GM23248 (cell line): Measurements from ENCODE around the gene ZNF710. TPM values are rescaled to one million over a fixed set of nuclear protein-coding genes. Genes with fewer than 3 reads are reported as not detected.
A peak's percentile ranks its signal among the peaks of the same experiment; 100 is the strongest.

Source experiments
- DNase-seq: peaks from one replicate; pipeline ENCODE4 v3.0.0-alpha.2; 2015
- H2AFZ ChIP-seq: fragments of 200-600 bp; sonication (generic); 2 replicates; pipeline ENCODE4 v1.6.1; 2016; ENCODE audit warnings: antibody characterized with exemption
- H3F3A ChIP-seq: fragments of 200-600 bp; sonication (generic); 2 replicates; pipeline ENCODE4 v1.6.1; 2016; ENCODE audit warnings: mild to moderate bottlenecking, antibody characterized with exemption, mixed run types; ENCODE audit not compliant: insufficient read depth
- H3K27ac ChIP-seq: fragments of 200-600 bp; sonication (generic); 2 replicates; pipeline ENCODE4 v1.5.1; 2016; ENCODE audit warnings: mild to moderate bottlenecking
- H3K27me3 ChIP-seq: fragments of 200-600 bp; sonication (generic); replicated peaks from 2 replicates; pipeline ENCODE4 v1.6.1; 2016; ENCODE audit warnings: mild to moderate bottlenecking; ENCODE audit not compliant: insufficient read depth
- H3K36me3 ChIP-seq: fragments of 200-600 bp; sonication (generic); 2 replicates; pipeline ENCODE4 v1.6.1; 2016; ENCODE audit warnings: low read depth, mild to moderate bottlenecking
- H3K4me1 ChIP-seq: fragments of 200-600 bp; sonication (generic); 2 replicates; pipeline ENCODE4 v1.6.1; 2016; ENCODE audit warnings: mild to moderate bottlenecking; ENCODE audit not compliant: insufficient read depth
- H3K4me2 ChIP-seq: fragments of 200-600 bp; sonication (generic); one replicate; pipeline ENCODE4 v1.6.1; 2016; ENCODE audit warnings: mild to moderate bottlenecking; ENCODE audit not compliant: unreplicated experiment
- H3K4me3 ChIP-seq: fragments of 200-600 bp; sonication (generic); 2 replicates; pipeline ENCODE4 v1.5.1; 2016; ENCODE audit warnings: mild to moderate bottlenecking
- H3K79me2 ChIP-seq: fragments of 200-600 bp; sonication (generic); 2 replicates; pipeline ENCODE4 v1.6.1; 2016; ENCODE audit warnings: mild to moderate bottlenecking; ENCODE audit not compliant: insufficient read depth
- H3K9ac ChIP-seq: fragments of 200-600 bp; sonication (generic); 2 replicates; pipeline ENCODE4 v1.6.1; 2016; ENCODE audit warnings: mild to moderate bottlenecking
- H3K9me2 ChIP-seq: fragments of 200-600 bp; sonication (generic); 2 replicates; pipeline ENCODE4 v1.6.1; 2016; ENCODE audit warnings: mixed run types, mild to moderate bottlenecking, moderate library complexity; ENCODE audit not compliant: insufficient read depth
- H3K9me3 ChIP-seq: fragments of 200-600 bp; sonication (generic); one replicate; pipeline ENCODE4 v1.6.1; 2017; ENCODE audit warnings: low read depth
- H4K20me1 ChIP-seq: fragments of 200-600 bp; sonication (generic); 2 replicates; pipeline ENCODE4 v1.6.0; 2016; ENCODE audit not compliant: insufficient read depth
- EZH2 ChIP-seq: fragments of 200-600 bp; sonication (generic); IDR thresholded peaks from 2 replicates; pipeline ENCODE4 v1.6.1; 2018; ENCODE audit warnings: antibody characterized with exemption, mild to moderate bottlenecking; ENCODE audit not compliant: insufficient read depth, poor library complexity, severe bottlenecking
- EZH2phosphoT487 ChIP-seq: fragments of 200-600 bp; sonication (generic); IDR thresholded peaks from 2 replicates; pipeline ENCODE4 v1.6.1; 2018; ENCODE audit warnings: antibody characterized with exemption, moderate library complexity, mild to moderate bottlenecking, low read depth; ENCODE audit not compliant: insufficient read depth
- WGBS, 2 experiments: methylation state at CpG; one replicate each; pipeline ENCODE4 v1.1.6; 2015 to 2017; ENCODE audit warnings: low lambda C conversion rate in 2 of 2, low coverage in 1 of 2; ENCODE audit errors: missing lambda C conversion rate in 2 of 2; 5-methylcytosine and 5-hydroxymethylcytosine counted together
- in situ Hi-C: fragments of 300-500 bp; cut with MboI; formaldehyde crosslinking; loops from 2 replicates; pipeline ENCODE4 v1.15.0; 2020
- polyA plus RNA-seq: library from polyadenylated mRNA; unstranded; fragments of >200 nt; fragmentation: Nextera tagmentation; extraction: Ambion mirVana; gene quantifications from 2 replicates; pipeline ENCODE4 v1.2.1, GENCODE V29; 2016
- total RNA-seq: library from RNA; depleted of rRNA; stranded (reverse); fragments of >200 nt; shearing (Covaris generic); gene quantifications from 2 replicates; pipeline ENCODE4 v1.2.3, GENCODE V29; 2014

Gene ZNF710
- total and polyA plus RNA-seq, 2 experiments from 2014 or later, result 2.9 to 12.0 TPM

DNA sequence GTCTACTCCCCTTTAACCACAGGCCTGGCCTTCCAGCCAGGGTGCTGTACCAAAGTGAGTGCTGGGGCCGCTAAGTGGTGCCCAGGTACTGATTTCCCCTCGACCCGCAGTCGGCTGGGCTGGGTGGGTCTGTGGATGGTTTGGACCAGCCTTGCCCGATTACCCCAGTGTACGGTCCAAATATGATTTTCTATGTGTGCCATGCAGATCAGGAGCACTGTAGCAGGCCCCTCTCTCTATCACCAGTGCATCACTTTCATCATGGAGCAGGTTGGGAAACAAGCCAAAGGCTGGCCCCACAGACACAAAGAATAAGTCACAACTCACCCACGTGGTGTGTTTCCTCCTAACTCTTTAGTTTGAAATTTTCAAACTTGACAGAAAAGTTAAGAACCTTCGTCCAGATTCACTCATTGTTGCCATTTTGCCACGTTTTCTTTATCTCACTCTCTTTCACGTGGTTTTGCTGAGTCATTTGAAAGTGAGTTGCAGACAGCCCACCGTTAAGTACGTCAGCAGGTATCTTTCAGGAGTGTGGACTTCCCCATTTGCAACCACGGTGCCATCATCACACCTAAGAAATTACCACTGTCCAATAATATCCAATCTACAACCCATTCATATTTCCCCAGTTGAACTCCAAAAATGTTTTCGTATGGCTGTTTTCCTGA is 37.0 kb downstream of the ZNF710 start:
- H3K9ac ChIP-seq, result no peak overlapping the region
- H3K4me3 ChIP-seq, result no peak overlapping the region
- no peak overlapping the region for H3K27ac ChIP-seq
- H3K36me3 ChIP-seq, result no peaks in the 10 kb centered on the region
- H3K9me3 ChIP-seq, result no peaks in the 10 kb centered on the region
- in situ Hi-C loops, result no loop called here
- H3K27me3 ChIP-seq, result no peaks in the 10 kb centered on the region
- no peak for TF ChIP-seq EZH2
- TF ChIP-seq EZH2phosphoT487, result no peak
- H3K4me2 ChIP-seq, result peak overlapping the region; percentile 46
- DNase-seq, result peak; percentile 62
- H4K20me1 ChIP-seq, result no peaks in the 10 kb centered on the region
- H3K79me2 ChIP-seq, result peaks cover 92% of the 10 kb centered on the region
- 82 to 84% methylated on average over 14 of the region's 14 CpGs for WGBS, 2 experiments
- no peaks in the 10 kb centered on the region for H3K9me2 ChIP-seq
- H3F3A ChIP-seq, result 0 out of 2 replicates have a peak, but pooled peaks cover 5% of the 10 kb centered on the region
- H3K4me1 ChIP-seq, result peaks cover 24% of the 10 kb centered on the region
- H2AFZ ChIP-seq, result no peak overlapping the region

DNA sequence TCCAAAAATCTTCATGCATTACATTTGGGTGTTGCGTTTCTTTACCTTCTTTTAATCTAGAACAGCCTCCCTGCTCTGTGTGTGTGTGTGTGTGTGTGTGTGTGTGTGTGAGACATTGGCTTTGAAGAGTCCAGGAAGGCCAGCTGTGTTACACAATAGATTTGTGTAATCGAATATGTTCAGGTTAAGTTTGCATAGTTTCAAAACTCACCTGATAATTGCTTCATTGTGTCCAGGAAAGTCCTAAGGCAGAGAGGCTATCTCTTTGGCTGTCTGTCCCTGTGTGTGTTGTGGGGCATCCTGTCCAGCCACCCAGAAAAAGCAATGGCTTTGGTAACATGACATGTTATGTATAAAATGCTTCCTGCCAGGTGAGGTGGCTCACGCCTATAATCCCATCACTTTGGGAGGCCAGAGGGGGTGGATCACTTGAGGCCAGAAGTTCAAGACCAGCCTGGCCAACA is 37.5 kb downstream of the ZNF710 start:
- no peak for DNase-seq
- no peak overlapping the region for H2AFZ ChIP-seq
- H3K9ac ChIP-seq, result no peak overlapping the region
- peaks cover 24% of the 10 kb centered on the region for H3K4me1 ChIP-seq
- in situ Hi-C loops, result no loop called here
- no peaks in the 10 kb centered on the region for H3K27me3 ChIP-seq
- H3F3A ChIP-seq, result 0 out of 2 replicates have a peak, but pooled peaks cover 5% of the 10 kb centered on the region
- no peaks in the 10 kb centered on the region for H3K36me3 ChIP-seq
- no peak overlapping the region for H3K27ac ChIP-seq
- WGBS, 2 experiments, result 70 to 76% methylated on average over 3 of the region's 3 CpGs
- no peaks in the 10 kb centered on the region for H4K20me1 ChIP-seq
- no peaks in the 10 kb centered on the region for H3K9me2 ChIP-seq
- no peaks in the 10 kb centered on the region for H3K9me3 ChIP-seq
- no peak overlapping the region for H3K4me2 ChIP-seq
- H3K4me3 ChIP-seq, result no peak overlapping the region
- TF ChIP-seq EZH2, result no peak
- TF ChIP-seq EZH2phosphoT487, result no peak
- H3K79me2 ChIP-seq, result peaks cover 87% of the 10 kb centered on the region

DNA sequence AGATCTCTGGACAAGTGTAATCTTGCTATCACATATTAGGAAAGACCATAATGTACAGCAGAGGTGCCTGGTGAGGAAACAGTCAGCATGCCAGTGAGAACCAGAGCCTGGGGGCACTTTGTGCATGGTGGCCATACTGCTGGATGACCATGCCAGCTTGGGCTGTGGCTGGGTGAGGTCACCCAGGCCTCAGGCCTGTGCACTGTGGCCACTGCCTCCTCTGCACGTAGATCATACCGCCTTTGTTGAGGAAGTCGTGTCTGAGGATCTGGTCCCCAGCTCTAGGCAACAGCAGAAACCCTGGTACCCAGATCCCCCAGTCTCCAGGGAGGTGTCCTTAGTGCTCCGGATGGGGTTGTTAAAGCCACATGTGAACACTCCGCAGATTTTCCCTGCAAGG is 38.9 kb downstream of the ZNF710 start:
- no peak for DNase-seq
- in situ Hi-C loops, result no loop called here
- TF ChIP-seq EZH2phosphoT487 (no peak), EZH2 (no peak)

DNA sequence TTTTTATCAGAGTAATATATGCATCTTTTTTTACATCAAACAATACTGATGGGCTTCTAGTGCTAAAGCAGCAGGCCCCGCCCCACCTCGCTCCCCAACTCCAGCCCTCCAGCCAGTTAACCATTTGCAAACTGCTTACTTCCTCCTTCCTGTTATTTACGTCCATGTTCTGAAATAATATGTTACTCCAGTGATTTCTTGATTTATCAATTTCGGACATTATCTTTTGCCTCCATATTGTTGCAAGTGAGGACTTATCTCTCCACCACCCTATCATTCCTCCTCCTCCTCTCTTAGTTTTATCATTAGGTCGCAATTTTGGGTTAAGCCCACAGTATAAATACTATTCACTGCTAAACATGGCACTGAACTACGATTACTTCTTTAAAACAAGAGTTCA is 39.5 kb downstream of the ZNF710 start:
- no peak for DNase-seq
- Histone ChIP-seq H2AFZ (no peak overlapping the region), H3K79me2 (peaks cover 90% of the 10 kb centered on the region), H3K9me3 (no peaks in the 10 kb centered on the region), H3K9me2 (no peaks in the 10 kb centered on the region), H3K36me3 (no peaks in the 10 kb centered on the region), H3K27me3 (no peaks in the 10 kb centered on the region), H3F3A (0 out of 2 replicates have a peak, but pooled peaks cover 5% of the 10 kb centered on the region), H3K4me3 (no peak overlapping the region), H3K9ac (no peak overlapping the region), H4K20me1 (no peaks in the 10 kb centered on the region), H3K4me1 (peaks cover 15% of the 10 kb centered on the region), H3K27ac (no peak overlapping the region), H3K4me2 (no peak overlapping the region)
- WGBS, 2 experiments, result 83 to 88% methylated on average over 6 of the region's 6 CpGs
- TF ChIP-seq EZH2 (no peak), EZH2phosphoT487 (no peak)
- in situ Hi-C loops, result no loop called here

More for the DNA sequence above, 38.9 kb downstream of the ZNF710 start:
- H4K20me1 ChIP-seq, result no peaks in the 10 kb centered on the region
- no peaks in the 10 kb centered on the region for H3K36me3 ChIP-seq
- H3K4me2 ChIP-seq, result no peak overlapping the region
- H2AFZ ChIP-seq, result no peak overlapping the region
- no peak overlapping the region for H3K9ac ChIP-seq
- H3K27ac ChIP-seq, result no peak overlapping the region
- 0 out of 2 replicates have a peak, but pooled peaks cover 5% of the 10 kb centered on the region for H3F3A ChIP-seq
- no peaks in the 10 kb centered on the region for H3K27me3 ChIP-seq
- no peaks in the 10 kb centered on the region for H3K9me3 ChIP-seq
- H3K4me1 ChIP-seq, result peaks cover 15% of the 10 kb centered on the region
- H3K4me3 ChIP-seq, result no peak overlapping the region
- no peaks in the 10 kb centered on the region for H3K9me2 ChIP-seq
- WGBS, 2 experiments, result 43 to 48% methylated on average over 5 of the region's 5 CpGs
- H3K79me2 ChIP-seq, result peaks cover 90% of the 10 kb centered on the region
